Glomerular endothelial cell (primary cell): ENCODE results near the gene RNF38. TPM values are rescaled to one million over a fixed set of nuclear protein-coding genes. Genes with fewer than 3 reads are reported as not detected.
"Not testable (repeated sequence)": the region's sequence is repeated elsewhere in the genome, so short reads cannot be mapped to it uniquely, and the experiment has no call there.

ENCODE experiments used
- DNase-seq: peaks from one replicate; pipeline ENCODE4 v3.0.0-alpha.2; 2011; ENCODE audit warnings: low read depth, low spot score; ENCODE audit errors: extremely low read depth
- total RNA-seq: library from RNA; depleted of rRNA; stranded (reverse); fragments of >200 nt; gene quantifications from 2 replicates; pipeline ENCODE4 v1.2.3, GENCODE V29; 2015

Gene RNF38
- total RNA-seq, 1 donor from 2014 or later, result 27.7 TPM

DNA sequence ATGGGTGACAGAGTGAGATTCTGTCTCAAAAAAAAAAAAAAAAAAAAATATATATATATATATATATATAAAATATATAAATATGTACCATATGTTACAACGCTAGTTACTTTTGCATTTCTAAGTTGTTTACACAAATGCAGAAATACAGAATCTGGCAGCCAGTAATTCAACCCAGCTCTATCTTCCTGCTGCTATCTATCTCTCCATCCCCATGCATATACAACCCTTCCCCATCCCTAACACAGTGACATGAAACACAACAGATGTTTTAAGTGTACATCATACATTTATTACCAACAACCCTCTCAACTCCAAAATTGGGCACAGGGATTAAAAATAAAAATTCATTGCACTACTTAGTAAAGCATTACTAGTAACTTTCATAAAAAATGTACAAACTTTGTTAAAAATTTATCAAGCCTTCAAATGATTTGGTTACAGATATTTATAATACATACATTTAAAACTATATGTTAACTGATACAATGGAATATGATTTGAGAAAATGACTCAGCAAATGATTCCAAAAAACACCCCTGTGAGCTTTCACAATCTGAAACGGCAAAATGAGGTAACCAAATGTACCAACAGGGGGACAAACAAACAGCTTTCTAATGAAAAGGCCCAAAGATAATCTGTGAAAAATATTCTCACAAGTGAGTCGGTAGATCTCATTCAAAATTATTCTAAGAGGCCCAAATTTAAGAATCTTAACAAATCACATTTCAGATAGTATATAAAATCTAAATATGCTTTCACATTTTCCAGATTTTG is 63.8 kb downstream of the RNF38 start:
- no peak for DNase-seq

DNA sequence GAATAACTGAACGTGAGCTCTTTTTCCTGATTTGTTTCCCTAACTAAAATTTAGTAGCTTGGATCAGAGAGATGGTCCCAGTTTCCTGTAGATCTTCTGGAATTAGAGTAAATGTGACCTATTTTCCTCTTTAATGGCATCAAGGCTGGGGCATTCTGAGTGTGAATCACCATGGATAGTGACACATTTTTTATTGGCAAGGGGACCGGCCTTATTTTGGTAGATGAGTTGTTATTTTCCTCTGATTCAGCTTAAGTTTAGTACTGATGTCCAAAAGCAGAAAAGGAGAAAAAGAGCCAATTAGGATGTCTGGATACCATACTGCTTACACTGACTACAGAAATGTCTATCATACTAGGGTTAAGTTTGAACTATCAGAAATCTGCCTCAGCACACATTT is 68.1 kb downstream of the RNF38 start:
- no peak for DNase-seq

DNA sequence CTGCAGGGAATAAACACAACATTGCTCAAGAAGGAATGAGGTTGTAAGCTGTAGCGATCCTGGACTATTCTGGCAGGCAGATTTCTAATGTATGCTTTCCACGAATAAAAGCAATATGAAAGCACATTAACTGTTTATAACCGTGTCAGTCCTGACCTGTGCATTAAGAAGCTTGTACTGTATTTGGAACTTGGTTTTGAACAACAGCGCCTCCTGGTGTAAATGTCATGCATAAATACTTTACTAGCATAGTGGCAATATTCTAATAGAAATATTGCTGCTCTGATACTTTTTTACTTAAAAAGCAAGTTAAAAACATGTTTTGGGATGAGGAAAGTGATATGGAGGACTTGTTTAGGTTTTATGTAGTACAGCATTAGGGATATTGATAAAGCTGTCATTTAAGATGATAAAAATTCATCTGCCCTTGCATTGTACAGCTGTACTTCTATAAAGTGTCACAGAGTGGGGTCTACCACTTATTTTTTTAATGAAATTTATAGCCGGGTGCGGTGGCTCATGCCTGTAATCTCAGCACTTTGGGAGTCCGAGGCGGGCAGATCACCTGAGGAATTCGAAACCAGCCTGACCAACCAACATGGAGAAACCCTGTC is 71.2 kb downstream of the RNF38 start:
- peak; percentile 69 for DNase-seq

DNA sequence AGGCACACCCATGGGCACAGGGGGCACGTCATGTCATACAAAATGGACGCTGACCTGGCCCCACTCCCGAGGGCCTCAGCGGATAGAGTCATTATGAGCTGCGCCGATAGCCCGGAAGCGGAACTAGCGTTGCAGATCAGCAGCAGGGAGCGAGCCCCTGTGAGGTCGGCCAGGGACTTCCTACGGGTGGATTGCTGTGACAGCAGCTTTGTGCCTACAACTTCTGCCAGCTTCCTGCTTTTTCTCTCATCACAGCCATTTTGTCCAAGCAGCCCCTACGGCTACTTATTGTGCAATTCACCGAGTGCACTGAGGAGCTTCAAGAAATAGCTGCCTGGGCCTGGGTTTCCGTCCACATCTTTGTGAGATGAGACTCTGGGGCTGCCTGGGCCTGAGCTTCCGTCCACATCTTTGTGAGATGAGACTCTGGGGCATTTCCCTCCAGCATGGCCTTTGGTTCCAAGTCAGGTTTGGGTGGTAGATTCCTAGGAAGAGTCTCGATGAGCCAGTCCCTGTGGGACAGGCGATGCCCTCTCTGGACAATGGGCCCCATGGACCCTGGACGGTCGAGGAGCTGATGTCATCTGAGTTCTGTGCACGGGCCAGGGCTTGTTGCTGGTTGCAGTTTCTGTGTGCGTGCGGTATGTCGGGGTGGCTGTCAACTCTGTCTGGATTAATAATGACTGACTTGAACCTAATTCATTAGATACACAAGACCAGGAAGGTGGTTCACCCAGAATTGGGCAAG is 74.8 kb downstream of the RNF38 start:
- no peak for DNase-seq

DNA sequence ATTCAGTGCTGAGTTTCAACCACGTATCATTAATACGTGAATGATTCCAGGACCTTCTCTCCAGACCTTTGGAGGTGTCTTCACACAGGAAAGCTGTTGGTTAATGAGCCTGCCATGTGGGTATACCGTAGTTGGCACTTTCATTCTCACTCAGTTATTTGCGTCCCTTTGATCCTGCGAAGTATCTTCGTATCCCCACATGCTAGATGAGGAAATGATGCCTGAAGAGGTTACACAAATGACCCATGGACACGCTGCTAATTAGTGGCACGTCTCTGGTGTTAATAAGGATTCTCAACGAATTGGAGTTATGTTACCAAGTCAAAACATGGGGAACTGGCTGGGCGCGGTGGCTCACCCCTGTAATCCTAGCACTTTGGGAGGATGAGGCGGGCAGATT is 76.1 kb downstream of the RNF38 start:
- DNase-seq, result no peak

DNA sequence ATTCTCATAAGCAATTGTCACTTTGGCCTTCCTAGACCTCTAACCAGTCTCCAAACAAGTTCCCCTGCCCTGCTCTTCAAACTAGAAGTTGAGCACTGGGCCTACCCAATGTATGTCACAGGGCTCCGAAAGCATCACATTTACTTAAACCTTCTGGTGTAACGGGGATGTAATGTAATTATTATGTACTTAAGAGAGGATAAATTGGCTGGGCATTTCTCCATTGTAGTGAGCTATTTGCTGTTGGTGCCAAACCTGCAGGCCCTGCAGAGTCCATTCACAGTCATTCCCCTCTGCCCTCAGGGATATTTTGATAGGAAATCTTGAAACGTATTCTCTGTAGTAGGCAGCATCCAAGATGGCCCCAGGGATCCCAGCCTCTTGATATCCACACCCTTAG is 77.6 kb downstream of the RNF38 start:
- DNase-seq, result no peak

DNA sequence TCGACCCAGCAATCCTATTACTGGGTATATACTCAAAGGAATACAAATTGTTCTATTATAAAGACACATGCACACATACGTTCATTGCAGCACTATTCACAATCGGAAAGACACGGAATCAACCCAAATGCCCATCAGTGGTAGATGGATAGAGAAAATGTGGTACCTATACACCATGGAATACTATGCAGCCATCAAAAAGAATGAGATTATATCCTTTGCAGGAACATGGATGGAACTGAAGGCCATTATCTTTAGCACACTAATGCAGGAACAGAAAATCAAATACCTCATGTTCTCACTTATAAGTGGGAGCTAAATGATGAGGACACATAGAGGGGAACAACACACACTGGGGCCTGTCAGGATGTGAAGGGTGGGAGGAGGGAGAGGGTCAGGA is 78.2 kb downstream of the RNF38 start:
- not testable (repeated sequence) for DNase-seq

DNA sequence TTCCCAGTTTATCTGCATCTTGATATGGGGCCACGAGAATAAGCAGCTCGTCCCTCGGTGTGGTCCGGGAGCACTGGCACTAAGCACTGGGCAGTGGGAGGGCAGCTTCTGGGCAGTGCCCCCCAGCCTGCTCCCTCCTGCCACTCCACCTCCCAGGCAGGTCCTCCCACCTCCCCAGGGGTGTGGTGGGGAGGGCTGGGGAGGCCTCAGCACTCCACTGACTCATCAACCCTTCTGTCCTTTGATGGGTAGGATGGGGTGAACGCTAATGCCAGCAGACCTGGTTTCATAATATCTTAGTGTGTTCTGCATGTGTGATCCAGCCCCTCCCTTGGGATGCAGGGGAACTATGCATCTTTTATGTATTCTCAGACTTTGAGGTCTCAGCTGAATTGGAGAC is 79.6 kb downstream of the RNF38 start:
- DNase-seq, result no peak

DNA sequence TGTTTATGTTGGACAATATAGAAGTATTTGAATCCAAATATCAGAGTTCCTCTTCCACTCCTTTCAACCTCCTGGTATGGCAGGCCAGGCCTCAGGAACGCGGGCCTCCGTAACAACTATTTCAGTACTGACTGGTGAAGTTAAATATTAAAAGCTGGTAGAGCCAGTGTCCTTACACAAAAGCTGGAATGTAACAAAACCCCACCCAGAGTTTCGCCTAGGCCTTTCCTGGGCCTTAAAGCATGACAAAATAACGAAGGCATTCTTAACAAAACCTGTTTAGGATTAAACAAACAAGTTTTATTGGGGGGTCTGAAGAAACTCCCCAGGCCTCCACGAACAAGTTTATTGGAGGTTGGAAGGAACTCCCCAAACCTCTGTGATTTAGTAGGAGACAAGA is 80.3 kb downstream of the RNF38 start:
- no peak for DNase-seq

DNA sequence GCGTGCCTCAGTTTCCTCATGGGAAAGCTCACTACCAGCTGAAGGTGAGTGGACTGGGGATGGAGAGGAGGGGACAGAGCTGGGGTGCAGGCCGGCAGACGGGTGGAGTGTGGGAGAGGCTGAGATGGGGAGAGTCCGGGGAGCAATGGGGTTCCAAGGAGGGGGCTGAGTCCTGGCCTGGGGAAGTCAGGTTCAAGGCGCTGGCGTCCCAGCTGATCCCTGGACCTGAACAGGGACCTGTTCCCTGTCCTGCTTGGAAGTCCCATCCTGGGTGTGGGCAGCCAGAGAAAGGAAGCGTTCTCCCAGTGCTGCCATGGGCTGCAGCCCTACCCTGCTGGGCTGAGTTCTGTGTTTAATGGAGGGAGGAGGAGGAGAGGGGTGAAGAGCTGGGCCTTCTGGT is 80.9 kb downstream of the RNF38 start:
- DNase-seq, result no peak

DNA sequence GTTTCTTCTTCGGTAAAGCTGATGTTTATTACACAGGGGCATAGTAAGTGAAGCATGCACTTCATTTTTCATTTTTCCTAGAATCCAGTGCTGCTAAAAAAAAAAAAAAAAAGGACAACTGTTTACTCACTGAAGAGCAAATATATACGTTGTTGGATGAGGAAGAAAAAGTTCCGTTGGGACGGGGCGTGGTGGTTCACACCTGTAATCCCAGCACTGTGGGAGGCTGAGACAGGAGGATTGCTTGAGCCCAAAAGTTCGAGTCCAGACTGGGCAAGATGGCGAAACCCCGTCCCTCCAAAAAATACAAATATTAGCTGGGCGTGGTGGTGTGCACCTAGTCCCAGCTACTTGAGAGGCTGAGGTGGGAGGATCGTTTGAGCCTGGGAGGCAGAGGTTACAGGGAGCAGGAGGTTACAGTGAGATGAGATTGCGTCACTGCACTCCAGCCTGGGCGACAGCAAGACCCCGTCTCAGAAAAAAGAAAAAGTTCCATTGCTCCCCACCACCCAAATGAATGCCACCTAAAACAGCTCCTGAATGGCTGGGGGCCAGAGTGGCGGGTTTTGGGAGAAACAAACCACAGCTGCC is 81.8 kb downstream of the RNF38 start:
- DNase-seq, result no peak

DNA sequence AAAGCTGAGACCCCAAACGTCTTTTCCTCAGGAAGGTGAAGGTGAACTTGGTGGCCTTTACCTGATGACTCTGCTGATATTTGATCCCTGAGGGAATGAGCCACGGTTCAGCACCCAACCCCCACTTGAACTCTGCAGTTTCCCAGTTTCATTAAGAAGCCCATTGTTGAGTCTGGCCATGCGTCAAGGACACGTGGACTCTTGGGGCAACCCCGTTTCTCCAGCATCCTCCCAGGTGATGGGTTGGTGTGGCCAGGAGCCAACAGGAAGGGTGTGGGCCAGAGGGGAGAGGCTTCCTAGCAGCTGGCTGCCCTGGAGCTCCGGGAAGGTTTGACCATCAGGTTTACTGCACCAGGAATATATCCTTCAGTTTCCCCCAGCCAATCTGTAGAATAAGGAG is 82.3 kb downstream of the RNF38 start:
- no peak for DNase-seq

DNA sequence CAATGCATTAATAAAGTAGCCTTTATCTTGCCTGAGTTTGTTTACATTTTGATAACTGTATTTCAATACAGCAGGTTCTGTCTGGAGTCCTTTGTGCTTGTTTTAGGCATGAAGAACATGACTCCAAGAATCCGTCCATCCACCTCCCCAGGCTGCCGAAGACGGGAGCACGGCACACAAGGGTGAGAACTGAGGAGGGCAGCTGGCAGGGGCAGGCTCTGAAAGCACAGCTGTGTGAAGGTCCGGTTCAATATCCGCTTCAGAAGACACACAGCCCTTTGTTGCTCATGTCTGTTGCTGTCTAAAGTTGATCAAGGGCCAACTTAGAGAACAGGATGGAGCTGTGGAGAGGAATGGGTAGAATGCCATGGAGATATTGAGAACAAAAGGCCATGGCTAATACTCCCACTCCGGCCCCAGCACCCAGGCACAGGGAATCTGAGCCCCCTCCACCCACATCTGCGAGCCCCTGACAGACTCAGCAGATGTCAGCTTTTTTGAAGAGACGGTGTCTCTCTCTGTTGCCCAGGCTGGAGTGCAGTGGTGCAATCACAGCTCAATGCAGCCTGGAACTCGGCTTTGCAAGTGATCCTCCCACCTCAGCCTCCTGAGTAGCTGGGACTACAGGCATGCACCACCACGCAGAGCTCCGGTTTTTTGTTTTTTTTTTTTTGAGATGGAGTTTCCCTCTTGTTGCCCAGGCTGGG is 83.3 kb downstream of the RNF38 start:
- DNase-seq, result no peak

DNA sequence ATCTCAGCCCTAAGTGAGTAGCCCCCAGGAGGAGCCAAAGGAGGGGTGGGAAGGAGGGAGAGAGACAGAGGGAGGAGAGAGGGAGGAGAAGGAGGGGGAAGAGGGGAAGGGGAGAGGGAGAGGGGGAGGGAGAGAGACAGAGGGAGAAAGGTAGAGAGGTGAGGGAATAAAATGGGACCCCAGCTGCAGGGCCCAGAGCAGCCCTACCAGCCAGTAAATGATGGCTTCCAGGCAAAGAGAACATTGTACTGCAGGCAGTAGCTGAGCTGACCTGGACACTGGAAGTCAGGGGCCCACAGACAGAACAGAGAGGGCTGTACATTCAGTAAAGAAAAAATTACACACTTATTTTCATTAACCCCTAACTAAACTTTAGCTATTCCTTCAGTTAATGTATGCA is 84.0 kb downstream of the RNF38 start:
- no peak for DNase-seq

DNA sequence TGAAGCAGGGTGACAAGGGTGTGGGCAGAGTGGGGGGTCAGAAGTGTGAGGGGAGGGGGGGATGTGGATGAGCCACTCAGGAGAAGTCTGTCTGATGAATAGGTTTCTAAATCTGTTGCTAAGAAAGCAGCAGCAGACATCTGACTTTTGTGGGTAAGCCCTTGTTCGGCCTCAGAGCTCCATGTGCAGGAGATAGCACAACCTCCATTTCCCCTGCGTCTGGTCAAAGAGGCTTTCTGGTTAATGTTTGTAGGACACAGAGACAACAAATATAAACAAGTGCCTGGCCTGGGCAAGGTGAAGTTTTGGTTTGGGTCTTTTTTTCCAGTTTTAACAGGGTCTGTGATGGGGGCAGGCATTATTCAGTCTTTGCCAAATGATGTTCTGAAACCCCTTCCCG is 84.8 kb downstream of the RNF38 start:
- no peak for DNase-seq

DNA sequence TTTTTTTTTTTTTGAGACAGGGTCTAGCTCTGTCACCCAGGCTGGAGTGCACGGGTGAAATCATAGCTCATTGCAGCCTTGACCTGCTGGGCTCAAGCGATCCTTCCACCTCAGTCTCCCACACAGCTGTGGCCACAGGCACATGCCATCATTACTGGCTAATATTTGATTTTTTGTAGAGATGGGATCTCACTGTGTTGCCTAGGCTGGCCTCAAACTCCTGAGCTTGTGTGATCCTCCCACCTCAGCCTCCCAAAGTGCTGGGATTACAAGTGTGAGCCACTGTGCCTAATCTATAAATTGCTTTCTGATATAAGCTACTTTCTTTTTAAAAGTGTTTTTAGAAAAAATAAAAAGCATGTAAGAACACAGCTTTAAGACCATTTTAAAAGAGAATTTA is 85.3 kb downstream of the RNF38 start:
- DNase-seq, result no peak

DNA sequence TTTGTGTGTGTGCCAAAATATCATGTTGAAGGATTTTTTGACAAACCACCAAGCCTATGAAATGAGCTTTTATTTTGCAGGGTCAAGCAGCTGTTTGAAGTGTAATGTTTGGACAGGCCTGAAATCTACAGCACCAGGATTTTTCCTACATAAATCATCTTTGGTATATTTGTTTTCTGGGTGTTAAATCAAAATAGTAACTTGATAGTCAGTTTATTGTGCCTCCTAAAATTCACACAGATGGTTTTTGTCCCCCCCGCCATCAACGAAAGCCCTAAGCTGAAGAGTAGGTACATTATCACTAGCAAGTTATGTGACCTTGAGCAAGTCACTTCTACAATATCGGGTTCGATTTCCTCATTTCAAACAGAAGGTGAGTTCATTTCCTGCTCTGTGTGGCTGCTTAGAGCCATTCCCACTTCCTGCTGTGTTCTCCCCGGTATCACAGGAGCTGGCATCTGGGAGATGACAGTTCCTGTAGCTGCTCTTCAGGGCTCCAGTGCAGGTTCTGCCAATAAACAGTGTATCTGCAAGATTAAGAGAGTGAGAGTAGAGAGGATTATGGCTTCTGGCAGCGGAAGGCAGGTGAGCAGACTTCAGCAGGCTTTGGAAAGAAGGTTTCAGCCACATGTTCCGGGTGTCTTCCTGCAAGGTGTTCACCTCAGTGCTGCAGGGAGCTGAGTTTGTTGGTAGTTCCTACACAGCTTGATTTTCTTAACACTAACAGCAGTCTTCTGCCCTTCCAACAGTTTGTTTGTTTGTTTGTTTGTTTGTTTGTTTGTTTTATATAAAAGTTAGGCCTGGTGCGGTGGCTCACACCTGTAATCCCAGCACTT is 93.4 kb downstream of the RNF38 start:
- DNase-seq, result no peak

DNA sequence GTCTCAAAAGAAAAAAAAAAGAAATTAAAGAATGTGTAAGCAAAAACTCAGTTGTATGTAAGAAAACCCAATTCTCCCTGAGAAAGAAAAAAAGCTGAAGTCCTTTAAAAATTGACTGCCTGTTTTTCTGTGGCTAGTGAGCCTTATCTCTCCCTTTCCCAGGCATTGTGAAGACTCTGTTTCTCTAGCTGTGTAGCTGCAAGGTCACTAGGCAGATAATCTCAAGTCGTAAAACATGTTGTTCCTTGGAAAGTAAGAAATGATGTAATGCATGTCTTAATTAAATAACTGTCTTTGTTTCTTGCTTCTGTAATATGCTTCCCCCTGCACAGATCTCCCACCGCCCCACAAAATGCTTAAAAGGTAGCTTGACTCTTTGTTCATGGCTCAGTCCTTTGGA is 95.7 kb downstream of the RNF38 start:
- DNase-seq, result not testable (repeated sequence)

DNA sequence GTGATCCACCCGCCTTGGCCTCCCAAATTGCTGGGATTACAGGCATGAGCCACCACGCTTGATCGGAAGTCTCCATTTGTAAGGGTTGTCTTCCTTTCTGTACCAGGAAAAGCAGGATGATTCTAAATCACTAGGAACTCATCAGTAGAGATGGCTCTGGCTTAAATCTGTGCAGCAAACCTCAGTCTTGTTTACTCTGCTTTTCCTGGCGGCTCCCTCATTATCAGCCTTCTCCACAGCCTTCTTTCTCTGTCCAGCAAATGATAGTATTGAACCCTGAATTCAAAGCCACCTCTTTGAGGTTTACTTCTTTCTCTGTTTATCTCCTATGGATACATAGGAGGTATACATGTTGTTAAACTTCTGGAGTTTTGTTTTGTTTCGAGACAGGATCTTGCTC is 98.8 kb downstream of the RNF38 start:
- DNase-seq, result no peak

DNA sequence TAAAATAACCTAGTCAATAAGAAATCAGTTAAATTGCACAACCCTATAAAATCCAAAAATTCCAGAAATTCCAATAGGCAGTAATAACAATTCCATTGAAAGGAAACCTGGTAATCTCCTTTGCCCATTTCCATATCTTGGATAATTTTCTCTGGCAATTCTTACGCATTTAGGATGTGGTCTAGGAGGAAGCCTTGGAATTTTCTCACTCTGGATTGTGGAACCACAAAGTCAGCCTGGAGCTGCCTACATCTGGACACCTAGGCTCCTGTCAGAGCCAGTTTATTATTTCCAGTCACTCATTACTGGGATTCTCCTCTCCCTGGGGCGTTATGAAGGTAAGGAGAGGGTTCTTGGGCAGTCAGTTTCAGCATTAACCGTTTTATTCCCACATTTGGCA is 101.5 kb downstream of the RNF38 start:
- no peak for DNase-seq
